AG04450 (cell line): ENCODE data around the gene ZNF831. TPM values are rescaled to one million over a fixed set of nuclear protein-coding genes. Genes with fewer than 3 reads are reported as not detected.

ENCODE experiments used
- CTCF ChIA-PET: fragments of 300-600, 350-600 bp; formaldehyde crosslinking; extraction: SDS; loops from one replicate; lab custom pipeline; 2022; ENCODE audit warnings: antibody characterized with exemption, inconsistent platforms; lab: Charles Lee
- POLR2A ChIA-PET: fragments of 350-600 bp; formaldehyde crosslinking; extraction: SDS; loops from one replicate; lab custom pipeline; 2021; ENCODE audit warnings: antibody characterized with exemption, inconsistent platforms; lab: Yijun Ruan, JAX
- DNase-seq: peaks from one replicate; pipeline ENCODE4 v3.0.0-alpha.2; 2011; ENCODE audit warnings: low read depth, low spot score
- H3K27ac ChIP-seq: one replicate; pipeline ENCODE4 v1.5.1; 2012; ENCODE audit warnings: low read depth, low read length, control low read depth
- H3K27me3 ChIP-seq: one replicate; pipeline ENCODE4 v1.6.0; 2012; ENCODE audit warnings: low read length; ENCODE audit not compliant: control insufficient read depth, insufficient read depth
- H3K4me3 ChIP-seq: 2 replicates; pipeline ENCODE4 v1.5.1; 2011; ENCODE audit warnings: mild to moderate bottlenecking, low read depth, low read length, control low read depth
- H3K9me3 ChIP-seq: 2 replicates; pipeline ENCODE4 v1.5.1; 2012; ENCODE audit warnings: low read length; ENCODE audit not compliant: control insufficient read depth, insufficient read depth
- polyA plus RNA-seq: library from polyadenylated mRNA; depleted of rRNA; stranded (reverse); fragments of >200 nt; gene quantifications from 2 replicates; pipeline ENCODE4 v1.2.3, GENCODE V29; 2011
- TF ChIP-seq, protein P1 (sequence below): IDR thresholded peaks from 2 replicates; pipeline ENCODE4 v1.5.1; 2011; ENCODE audit warnings: low read depth, low read length, control low read depth, inconsistent platforms

ZNF831 gene
- polyA plus RNA-seq, 1 experiment = not detected

DNA sequence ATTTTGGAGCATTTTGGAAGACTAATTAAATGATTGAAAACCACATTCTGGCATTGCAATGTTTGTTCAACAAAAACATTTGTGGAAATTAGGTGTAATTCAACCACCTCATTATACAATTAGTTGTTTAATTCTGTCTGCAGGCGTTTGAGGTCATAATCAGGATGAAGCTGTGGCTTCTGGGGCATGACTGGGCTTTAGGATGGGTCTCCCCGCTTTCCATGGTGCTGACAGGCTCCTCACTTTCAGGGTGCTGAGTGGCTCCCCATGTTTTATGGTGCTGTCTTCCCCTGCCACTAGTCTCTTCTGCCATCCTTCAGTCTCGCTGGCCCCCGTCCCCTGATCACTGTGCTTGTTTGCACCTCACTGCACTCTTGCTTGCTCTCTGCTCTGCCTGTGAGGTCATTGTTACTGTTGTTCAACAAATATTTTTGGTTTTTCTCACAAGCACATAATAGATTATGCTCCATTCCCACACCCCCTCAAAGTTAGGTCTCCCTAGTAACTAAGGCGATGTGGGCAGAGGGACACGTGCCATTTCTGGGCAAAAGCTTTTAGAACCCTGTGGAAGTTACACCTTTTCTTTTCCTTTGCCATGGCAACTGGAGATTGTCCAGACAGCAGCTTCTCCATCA is 25.4 kb upstream of the ZNF831 start:
- CTCF ChIA-PET = no interaction called here
- TF ChIP-seq, protein P1, sequence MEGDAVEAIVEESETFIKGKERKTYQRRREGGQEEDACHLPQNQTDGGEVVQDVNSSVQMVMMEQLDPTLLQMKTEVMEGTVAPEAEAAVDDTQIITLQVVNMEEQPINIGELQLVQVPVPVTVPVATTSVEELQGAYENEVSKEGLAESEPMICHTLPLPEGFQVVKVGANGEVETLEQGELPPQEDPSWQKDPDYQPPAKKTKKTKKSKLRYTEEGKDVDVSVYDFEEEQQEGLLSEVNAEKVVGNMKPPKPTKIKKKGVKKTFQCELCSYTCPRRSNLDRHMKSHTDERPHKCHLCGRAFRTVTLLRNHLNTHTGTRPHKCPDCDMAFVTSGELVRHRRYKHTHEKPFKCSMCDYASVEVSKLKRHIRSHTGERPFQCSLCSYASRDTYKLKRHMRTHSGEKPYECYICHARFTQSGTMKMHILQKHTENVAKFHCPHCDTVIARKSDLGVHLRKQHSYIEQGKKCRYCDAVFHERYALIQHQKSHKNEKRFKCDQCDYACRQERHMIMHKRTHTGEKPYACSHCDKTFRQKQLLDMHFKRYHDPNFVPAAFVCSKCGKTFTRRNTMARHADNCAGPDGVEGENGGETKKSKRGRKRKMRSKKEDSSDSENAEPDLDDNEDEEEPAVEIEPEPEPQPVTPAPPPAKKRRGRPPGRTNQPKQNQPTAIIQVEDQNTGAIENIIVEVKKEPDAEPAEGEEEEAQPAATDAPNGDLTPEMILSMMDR = no peak
- H3K27me3 ChIP-seq = no peaks in the 10 kb centered on the region
- no peak for DNase-seq
- H3K9me3 ChIP-seq = no peaks in the 10 kb centered on the region
- POLR2A ChIA-PET = no interaction called here
- no peak overlapping the region for H3K27ac ChIP-seq
- no peak overlapping the region for H3K4me3 ChIP-seq

DNA sequence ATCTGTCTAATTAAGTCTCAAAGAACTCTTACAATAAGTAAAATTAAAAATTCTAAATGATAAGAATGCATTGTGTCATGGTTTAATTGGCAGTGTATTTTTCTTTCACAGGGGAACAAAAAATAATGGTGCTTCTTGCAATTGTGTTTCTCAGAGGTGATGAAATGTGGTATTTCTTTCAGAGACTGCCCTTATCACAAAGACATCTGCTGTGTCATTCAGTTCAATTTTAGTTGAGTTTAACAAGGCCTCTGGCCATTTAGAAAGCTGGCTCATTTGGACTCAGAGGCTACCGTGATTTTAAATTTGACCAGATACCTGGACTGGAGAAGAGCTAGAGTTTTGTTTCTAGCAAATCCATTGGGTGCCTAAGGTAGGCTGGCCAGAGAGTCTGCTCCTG is 23.6 kb upstream of the ZNF831 start:
- Histone ChIP-seq H3K4me3 (no peak overlapping the region), H3K27me3 (no peaks in the 10 kb centered on the region), H3K9me3 (no peaks in the 10 kb centered on the region), H3K27ac (no peak overlapping the region)
- TF ChIP-seq, protein P1 = no peak
- POLR2A ChIA-PET = no interaction called here
- CTCF ChIA-PET = no interaction called here
- no peak for DNase-seq

DNA sequence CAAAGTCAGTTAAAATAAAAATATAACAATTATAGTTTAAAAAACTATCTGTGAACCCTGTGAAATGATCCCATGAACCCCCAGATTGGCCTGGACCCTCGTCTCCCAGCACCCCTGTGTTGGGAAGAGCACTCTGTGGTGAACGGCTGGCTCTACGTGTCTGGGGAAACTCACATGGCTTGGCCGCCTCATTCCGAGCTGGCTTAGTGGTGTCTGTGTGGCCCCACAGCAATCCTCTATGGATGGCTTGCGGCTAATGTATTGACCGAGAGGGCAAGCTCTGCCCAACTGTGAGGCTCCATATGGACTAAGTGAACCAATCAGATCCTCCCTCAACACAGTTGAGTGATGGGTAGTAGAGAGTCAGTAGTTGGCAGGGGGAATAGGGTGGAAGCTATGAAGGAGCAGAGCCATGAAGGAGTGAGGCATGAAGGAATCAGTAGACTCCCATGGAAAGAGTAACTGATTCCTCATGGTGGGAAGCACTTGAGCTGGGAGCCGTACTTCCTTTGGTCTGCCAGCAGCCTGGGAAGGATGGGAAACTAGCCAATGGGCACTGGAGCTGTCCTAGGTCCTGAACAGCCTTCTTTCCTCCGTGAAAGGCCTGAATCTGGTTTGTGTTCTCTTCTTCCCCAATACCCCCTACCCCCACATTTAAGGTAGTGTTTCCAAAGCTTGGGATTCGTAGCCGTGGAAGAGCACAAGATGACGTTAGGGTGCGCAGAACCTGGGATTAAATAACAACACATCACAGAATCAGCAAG is 21.6 kb upstream of the ZNF831 start:
- Histone ChIP-seq H3K9me3 (no peaks in the 10 kb centered on the region), H3K27ac (no peak overlapping the region), H3K4me3 (no peak overlapping the region), H3K27me3 (no peaks in the 10 kb centered on the region)
- TF ChIP-seq, protein P1 = no peak
- ChIA-PET POLR2A (no interaction called here), CTCF (no interaction called here)
- DNase-seq = no peak

DNA sequence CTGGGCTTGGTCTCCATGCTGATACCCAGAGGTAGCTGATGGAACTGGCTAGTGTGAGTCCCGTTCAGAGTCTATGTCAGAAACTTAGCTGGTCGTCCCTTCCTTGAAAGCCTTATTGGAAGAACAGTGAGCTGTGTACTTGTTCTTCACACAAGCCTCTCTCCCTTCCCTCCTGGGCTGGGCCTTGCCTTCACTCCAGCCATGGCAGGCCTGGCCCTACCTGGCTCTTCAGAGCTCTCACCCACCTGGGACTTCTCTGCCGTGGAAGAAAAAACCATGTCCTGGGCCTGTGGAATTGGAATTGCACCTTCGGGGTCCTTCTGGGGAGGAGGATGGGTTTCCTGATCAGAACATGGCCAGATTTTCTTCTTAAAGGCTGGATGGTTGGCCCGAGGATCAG is 20.3 kb upstream of the ZNF831 start:
- no peak overlapping the region for H3K4me3 ChIP-seq
- ChIA-PET CTCF (no interaction called here), POLR2A (no interaction called here)
- no peaks in the 10 kb centered on the region for H3K9me3 ChIP-seq
- TF ChIP-seq, protein P1 = no peak
- no peak for DNase-seq
- H3K27me3 ChIP-seq = no peaks in the 10 kb centered on the region
- no peak overlapping the region for H3K27ac ChIP-seq

DNA sequence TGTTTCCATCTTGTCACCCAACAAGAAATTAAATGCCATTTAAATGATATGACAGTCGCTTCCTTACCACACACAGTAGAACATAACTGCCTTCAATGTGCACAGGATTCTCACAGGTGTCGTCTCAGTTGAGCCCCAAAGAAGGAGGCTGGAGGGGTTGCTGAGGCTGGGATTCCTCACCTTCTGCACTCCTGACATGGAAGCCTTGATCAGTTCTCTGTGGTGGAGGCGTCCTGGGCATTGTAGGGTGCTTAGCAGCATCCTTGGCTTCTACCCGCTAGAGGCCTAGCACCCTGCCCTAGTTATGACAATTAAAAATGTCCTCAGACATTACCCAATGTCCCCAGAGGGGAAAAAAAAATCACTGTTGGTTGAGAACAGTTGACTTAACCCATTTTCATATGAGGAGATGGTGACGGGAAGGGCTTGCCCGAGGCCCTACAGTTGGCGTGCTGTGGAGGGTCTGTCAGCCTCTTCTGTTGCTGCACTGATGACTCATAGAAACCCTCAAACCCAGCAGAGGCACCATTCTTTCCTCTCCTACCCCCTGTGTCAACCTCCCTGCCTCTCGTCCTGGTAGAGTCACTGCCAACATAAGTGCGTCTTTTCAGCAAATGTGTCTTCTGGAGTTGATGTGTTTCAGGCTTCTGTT is 19.3 kb upstream of the ZNF831 start:
- ChIA-PET CTCF (no interaction called here), POLR2A (no interaction called here)
- TF ChIP-seq, protein P1 = no peak
- Histone ChIP-seq H3K27ac (no peak overlapping the region), H3K9me3 (no peaks in the 10 kb centered on the region), H3K4me3 (no peak overlapping the region), H3K27me3 (no peaks in the 10 kb centered on the region)
- no peak for DNase-seq
